NCI-H2029 (cell line): ENCODE measurements around the gene MYO9A.
"Not testable (repeated sequence)": the region's sequence is repeated elsewhere in the genome, so short reads cannot be mapped to it uniquely, and the experiment has no call there.

Experiments
- DNase-seq: peaks from one replicate; lab custom pipeline; 2025; lab: John Stamatoyannopoulos, UW

MYO9A gene

DNA sequence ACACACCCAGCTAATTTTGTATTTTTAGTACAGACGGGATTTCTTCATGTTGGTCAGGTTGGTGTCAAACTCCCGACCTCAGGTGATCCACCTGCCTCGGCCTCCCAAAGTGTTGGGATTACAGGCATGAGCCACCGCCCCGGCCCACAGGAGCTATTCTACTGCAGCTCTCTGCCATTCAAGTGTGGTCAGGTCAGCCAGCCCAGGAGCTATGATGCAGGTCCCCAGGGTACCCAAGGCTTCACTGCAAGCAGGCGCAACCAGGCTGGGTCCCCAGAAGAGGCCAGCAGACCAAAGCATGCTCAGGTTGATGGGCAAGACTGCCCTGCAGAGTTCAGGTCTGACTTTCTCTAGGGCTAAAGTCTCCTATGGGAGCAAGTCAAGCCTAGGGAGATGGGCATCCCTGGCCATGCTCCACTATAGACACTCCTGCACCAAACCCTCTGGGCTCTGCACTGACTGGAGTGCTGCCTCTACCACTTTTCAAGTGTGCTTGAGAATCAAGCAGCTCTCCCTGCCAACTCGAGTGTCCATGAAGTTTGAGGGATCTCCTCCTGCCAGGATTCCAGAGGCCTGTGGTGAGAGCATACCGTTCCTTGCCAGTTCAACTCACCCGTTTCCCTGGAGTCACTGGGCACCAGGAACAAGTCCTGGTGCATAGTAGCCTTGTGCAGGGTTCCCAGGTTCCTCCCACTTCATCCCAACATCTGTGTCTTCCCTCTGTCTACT lies 30.9 kb downstream of the MYO9A start:
- DNase-seq = no peak

DNA sequence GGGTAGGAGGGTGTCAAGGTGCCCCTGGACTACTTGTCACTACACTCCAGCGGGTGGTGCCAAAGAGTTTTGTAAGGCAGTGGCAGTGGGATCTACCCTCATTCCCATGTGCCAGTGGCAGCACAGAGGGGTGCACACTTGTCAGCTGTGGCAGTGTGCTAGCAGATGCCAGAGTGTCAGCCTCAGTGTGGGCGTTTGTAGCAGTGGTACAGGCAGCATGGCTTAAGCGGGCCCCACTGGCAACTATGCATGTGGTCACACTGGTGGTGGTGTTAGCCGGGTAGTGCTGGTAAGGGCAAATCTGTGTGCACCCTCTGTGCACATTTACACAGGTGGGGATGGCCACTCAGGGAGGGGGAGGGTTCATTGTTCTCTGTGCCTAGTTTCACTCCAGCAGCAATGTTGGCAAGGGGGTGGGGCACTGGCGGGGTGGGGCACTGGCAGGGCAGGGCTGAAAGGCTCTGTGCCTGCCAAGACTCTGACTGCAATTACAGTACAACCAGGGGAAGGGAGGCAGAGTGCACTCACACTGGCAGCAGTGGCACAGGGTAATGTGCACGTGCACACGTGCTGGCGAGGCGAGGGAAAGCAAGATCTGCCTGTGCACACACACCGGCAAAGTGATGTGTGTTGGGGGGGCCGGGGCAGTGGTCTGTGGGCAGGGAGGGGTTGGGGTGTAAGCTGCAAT lies 31.8 kb downstream of the MYO9A start:
- DNase-seq = no peak

DNA sequence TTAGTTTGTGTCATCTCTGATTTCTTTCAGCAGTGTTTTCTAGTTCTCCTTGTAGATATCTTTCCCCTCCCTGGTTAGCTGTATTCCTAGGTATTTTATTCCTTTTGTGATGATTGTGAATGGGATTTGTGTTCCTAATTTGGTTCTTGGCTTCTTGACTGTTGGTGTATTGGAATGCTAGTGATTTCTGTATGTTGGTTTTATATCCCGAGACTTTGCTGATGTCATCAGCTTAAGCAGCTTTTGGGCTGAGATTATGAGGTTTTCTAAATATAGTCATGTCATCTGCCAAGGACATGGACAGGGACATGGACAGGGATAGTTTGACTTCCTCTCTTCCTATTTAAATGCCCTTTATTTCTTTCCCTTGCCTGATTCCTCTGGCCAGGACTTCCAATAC lies 35.8 kb downstream of the MYO9A start:
- DNase-seq = no peak

DNA sequence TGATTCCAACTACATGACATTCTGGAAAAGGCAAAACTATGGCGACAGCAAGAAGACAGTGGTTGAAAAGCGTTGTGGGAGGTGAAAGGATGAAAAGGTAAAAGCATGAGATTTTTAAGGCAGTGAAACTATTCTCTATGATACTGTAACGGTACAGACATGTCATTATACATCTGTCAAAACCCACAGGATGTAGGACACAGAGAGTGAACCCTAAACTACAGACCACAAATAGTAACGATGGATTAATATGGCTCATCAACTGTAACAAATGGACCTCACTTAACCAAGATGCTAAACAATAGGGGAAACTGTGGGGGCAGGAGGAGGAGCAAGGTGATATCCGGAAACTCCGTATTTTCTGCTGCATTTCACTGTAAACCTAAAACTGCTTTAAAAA lies 39.1 kb downstream of the MYO9A start:
- DNase-seq = no peak

- DNase-seq = no peak
Measured at GRCh38 chr15:72077950-72078349, 40.0 kb downstream of the MYO9A start.

- DNase-seq = no peak
Measured at GRCh38 chr15:72074335-72075060, 43.5 kb downstream of the MYO9A start.

DNA sequence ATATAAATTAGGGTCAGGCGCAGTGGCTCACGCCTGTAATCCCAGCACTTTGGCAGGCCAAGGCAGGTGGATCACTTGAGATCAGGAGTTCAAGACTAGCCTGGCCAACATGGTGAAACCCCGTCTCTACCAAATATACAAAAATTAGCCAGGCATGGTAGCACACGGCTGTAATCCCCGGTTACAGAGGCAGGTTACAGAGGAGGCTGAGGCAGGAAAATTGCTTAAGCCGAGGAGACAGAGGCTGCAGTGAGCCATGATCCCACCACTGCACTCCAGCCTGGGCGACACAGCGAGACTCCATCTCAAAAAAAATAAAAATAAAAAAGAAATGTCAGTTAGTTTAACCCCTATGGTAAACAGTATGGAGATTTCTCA lies 46.5 kb downstream of the MYO9A start:
- DNase-seq = not testable (repeated sequence)

DNA sequence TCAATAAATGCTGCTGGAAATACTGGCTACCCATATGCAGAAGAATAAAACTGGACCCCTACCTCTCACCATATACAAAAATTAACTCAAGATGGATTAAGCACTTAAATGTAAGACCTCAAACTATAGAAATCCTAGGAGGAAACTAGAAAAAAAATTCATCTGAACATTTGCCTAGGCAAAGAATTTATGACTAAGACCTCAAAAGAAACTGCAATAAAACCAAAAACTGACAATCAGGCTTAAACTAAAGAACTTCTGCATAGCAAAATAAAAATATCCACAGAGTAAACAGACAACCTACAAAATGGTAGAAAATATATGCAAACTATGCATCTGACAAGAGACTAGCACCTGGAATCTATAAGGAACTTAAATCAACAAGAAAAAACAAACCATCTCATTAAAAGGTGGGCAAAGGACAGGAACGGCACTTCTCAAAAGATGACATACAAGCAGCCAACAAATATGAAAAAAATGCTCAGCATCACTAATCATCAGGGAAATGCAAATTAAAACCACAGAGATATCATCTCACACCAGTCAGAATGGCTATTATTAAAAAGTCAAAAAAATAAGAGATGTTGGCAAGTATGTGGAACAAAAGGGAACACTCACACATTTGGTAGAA lies 47.0 kb downstream of the MYO9A start:
- DNase-seq = no peak

DNA sequence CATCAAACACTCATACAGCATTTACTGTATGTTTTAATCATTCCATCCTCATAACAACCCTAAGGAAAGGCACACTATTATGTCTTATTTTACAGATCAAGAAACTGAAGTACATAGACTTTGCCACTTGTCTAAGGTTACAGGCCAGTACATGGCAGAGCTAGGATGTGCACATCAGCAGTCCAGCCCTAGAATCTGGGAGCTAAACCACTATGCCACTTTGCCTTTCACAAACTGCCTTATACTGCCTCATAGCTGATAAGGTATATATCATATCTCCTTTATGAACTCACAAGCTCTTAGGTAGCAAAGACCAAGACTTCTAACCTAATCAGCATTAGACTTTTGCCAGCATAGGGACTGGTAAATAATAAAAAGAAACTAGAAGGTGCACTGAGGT lies 49.1 kb downstream of the MYO9A start:
- no peak for DNase-seq

GRCh38 chr15:72065801-72066200 lies 52.1 kb downstream of the MYO9A start:
- no peak for DNase-seq

DNA sequence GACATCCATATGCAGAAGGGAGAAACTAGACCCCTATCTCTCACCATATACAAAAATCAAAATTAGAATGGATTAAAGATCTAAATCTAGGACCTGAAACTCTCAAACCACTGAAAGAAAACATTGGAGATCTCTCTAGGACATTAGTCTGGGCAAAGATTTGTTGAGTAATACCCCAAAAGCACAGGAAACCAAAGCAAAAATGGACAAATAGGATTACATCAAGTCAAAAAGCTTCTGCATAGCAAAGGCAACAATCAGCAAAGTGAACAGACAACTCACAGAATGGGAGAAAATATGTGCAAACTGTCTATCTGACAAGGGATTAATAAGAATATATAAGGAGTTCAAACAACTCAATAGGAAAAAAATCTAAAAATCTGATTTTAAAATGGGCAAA lies 54.8 kb downstream of the MYO9A start:
- DNase-seq = no peak

- DNase-seq = no peak
Measured at GRCh38 chr15:72062319-72062718, 55.6 kb downstream of the MYO9A start.

GRCh38 chr15:72060687-72061250 lies 57.2 kb downstream of the MYO9A start:
- no peak for DNase-seq

DNA sequence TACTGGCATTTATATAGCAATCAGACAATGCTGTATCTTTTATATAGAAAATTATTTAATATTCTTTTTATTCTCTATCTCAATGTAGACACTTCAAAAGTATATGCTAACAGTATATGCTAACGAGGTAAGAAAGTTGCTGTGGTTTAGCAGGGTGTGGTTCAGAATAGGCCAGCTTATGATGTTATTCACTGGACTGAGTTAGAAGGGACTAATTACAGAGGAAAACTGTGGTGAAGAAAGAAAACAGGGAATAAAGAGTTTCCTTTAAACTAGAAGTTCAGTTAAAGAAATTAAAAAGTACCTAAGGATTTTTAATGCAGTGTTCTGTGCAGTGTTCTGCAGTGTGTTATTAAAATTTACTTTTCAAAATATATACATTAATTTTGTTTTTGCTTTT lies 59.4 kb downstream of the MYO9A start:
- no peak for DNase-seq

GRCh38 chr15:72057548-72058091 lies 60.3 kb downstream of the MYO9A start:
- DNase-seq = no peak

- DNase-seq = not testable (repeated sequence)
Measured at GRCh38 chr15:72056217-72056616, 61.7 kb downstream of the MYO9A start.

GRCh38 chr15:72053297-72053696 lies 64.7 kb downstream of the MYO9A start:
- DNase-seq = not testable (repeated sequence)

GRCh38 chr15:72050700-72051099 lies 67.2 kb downstream of the MYO9A start:
- DNase-seq = no peak

GRCh38 chr15:72047020-72047419 lies 70.9 kb downstream of the MYO9A start:
- no peak for DNase-seq

DNA sequence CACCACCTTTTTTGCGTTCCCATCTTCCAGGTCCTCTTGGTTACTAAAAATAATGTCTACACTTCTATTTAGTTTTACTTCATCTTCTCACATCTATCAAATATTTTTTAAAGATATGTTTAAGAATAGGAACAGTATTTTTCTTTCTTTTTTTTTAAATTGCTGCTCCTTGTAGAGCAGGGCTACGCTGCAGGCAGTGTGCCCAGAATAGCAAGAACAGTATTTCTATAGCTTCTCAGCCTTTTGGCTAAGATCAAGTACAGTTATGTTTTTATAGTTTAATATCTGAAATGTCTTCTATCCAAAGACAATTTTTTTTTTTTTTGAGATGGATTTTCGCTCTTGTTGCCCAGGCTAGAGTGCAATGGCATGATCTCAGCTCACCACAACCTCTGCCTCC lies 73.0 kb downstream of the MYO9A start:
- no peak for DNase-seq

- DNase-seq = no peak
Measured at GRCh38 chr15:72042865-72043264, 75.1 kb downstream of the MYO9A start.

DNA sequence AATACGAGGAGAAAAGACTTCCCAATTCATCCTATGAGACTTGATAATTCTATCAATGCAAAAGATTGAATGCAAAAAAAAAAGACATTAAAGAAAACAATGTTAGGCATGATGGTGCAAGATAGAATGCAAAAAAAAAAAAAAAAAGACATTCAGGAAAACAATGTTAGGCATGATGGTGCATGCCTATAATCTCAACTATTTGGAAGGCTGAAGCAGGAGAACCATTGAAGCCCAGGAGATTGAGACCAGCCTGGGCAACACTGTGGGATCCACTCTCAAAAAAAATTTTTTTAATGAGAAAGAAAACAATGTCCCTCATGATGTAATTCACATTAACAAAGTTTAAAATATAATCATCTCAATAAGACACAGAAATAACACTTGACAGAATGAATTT lies 75.9 kb downstream of the MYO9A start:
- no peak for DNase-seq
